IMR-90 (cell line): ENCODE data around the gene GBX2. TPM values are rescaled to one million over a fixed set of nuclear protein-coding genes. Genes with fewer than 3 reads are reported as not detected.

Source experiments
- ATAC-seq: fragments of 200-7000 bp; cut with Tn5 transposase; 2 replicates; pipeline ENCODE4 v1.9.1; 2020; ENCODE audit warnings: low read depth, mild to moderate bottlenecking, moderate library complexity
- BruUV-seq: library from RNA; stranded (reverse); fragments of 400-500 nt; replicated peaks from 2 replicates; lab custom pipeline; 2021; lab: Mats Ljungman, UMichigan
- CTCF ChIA-PET: fragments of 300-600 bp; formaldehyde crosslinking; extraction: SDS; loops from one replicate; lab custom pipeline; 2021; ENCODE audit warnings: antibody characterized with exemption; lab: Yijun Ruan, JAX
- POLR2A ChIA-PET: fragments of 300-600 bp; sonication (Branson Sonifier 250); formaldehyde crosslinking; loops from one replicate; lab custom pipeline; 2022; ENCODE audit warnings: antibody characterized with exemption; ENCODE audit not compliant: unreplicated experiment; lab: Charles Lee
- DNase-seq: peaks from one replicate; pipeline ENCODE4 v3.0.0; 2013
- H2AFZ ChIP-seq: replicated peaks from 2 replicates; pipeline ENCODE3; 2013; ENCODE audit warnings: low read length, mild to moderate bottlenecking; ENCODE audit not compliant: poor library complexity
- H2AK5ac ChIP-seq: 2 replicates; pipeline ENCODE4 v1.6.1; 2013; ENCODE audit warnings: low read depth, low read length, inconsistent platforms
- H2AK9ac ChIP-seq: replicated peaks from 2 replicates; pipeline ENCODE3; 2013; ENCODE audit warnings: mild to moderate bottlenecking, low read depth, low read length, moderate library complexity; ENCODE audit not compliant: poor library complexity
- H2BK120ac ChIP-seq: 2 replicates; pipeline ENCODE4 v1.6.1; 2013; ENCODE audit warnings: low read depth, low read length, inconsistent platforms
- H2BK15ac ChIP-seq: 3 replicates; pipeline ENCODE4 v1.6.1; 2013; ENCODE audit warnings: low read depth, low read length, inconsistent platforms
- H2BK20ac ChIP-seq: 2 replicates; pipeline ENCODE4 v1.6.1; 2013; ENCODE audit warnings: low read depth, mild to moderate bottlenecking, inconsistent platforms, low read length, moderate library complexity
- H2BK5ac ChIP-seq: 2 replicates; pipeline ENCODE4 v1.6.1; 2013; ENCODE audit warnings: mild to moderate bottlenecking, low read depth, low read length, inconsistent platforms; ENCODE audit not compliant: poor library complexity, severe bottlenecking
- H3K14ac ChIP-seq: replicated peaks from 2 replicates; pipeline ENCODE4 v1.6.1; 2013; ENCODE audit warnings: low read depth, low read length, inconsistent platforms
- H3K18ac ChIP-seq: 2 replicates; pipeline ENCODE4 v1.6.1; 2013; ENCODE audit warnings: low read depth, low read length, control low read depth
- H3K23ac ChIP-seq: 2 replicates; pipeline ENCODE4 v1.6.1; 2013; ENCODE audit warnings: low read depth, low read length, inconsistent platforms
- H3K27ac ChIP-seq: 2 replicates; pipeline ENCODE4 v1.5.1; 2013; ENCODE audit warnings: mild to moderate bottlenecking, control low read depth, low read length; ENCODE audit not compliant: insufficient read depth
- H3K27me3 ChIP-seq: 2 replicates; pipeline ENCODE4 v1.6.1; 2013; ENCODE audit warnings: low read length; ENCODE audit not compliant: control insufficient read depth, insufficient read depth
- H3K36me3 ChIP-seq: 2 replicates; pipeline ENCODE4 v1.6.1; 2013; ENCODE audit warnings: low read length, mixed read lengths; ENCODE audit not compliant: control insufficient read depth, insufficient read depth
- H3K4ac ChIP-seq: 2 replicates; pipeline ENCODE4 v1.6.1; 2013; ENCODE audit warnings: low read depth, low read length, inconsistent platforms
- H3K4me1 ChIP-seq: 2 replicates; pipeline ENCODE4 v1.6.1; 2013; ENCODE audit warnings: low read length, mixed read lengths; ENCODE audit not compliant: control insufficient read depth, insufficient read depth
- H3K4me2 ChIP-seq: 2 replicates; pipeline ENCODE4 v1.6.1; 2013; ENCODE audit warnings: low read depth, mild to moderate bottlenecking, control low read depth, low read length, moderate library complexity
- H3K4me3 ChIP-seq: 2 replicates; pipeline ENCODE4 v1.5.1; 2013; ENCODE audit warnings: low read depth, mild to moderate bottlenecking, control low read depth, low read length, moderate library complexity; ENCODE audit not compliant: insufficient read depth
- H3K56ac ChIP-seq: 2 replicates; pipeline ENCODE4 v1.6.1; 2013; ENCODE audit warnings: low read length, inconsistent platforms; ENCODE audit not compliant: insufficient read depth; ENCODE audit errors: extremely low read depth
- H3K79me1 ChIP-seq, 2 experiments: 2 replicates each; pipeline ENCODE4 v1.6.1; 2013; ENCODE audit warnings: low read length in 2 of 2, inconsistent platforms in 1 of 2, low read depth in 1 of 2
- H3K9ac ChIP-seq: 2 replicates; pipeline ENCODE4 v1.6.1; 2013; ENCODE audit warnings: low read depth, low read length, control low read depth
- H3K9me1 ChIP-seq: 2 replicates; pipeline ENCODE4 v1.6.1; 2013; ENCODE audit warnings: low read length, inconsistent platforms; ENCODE audit not compliant: insufficient read depth
- H3K9me3 ChIP-seq: 2 replicates; pipeline ENCODE4 v1.6.1; 2013; ENCODE audit warnings: low read length; ENCODE audit not compliant: control insufficient read depth, insufficient read depth
- H4K20me1 ChIP-seq: 2 replicates; pipeline ENCODE4 v1.6.1; 2013; ENCODE audit warnings: low read length, inconsistent platforms; ENCODE audit not compliant: insufficient read depth
- H4K5ac ChIP-seq: 2 replicates; pipeline ENCODE4 v1.6.1; 2013; ENCODE audit warnings: mild to moderate bottlenecking, low read depth, low read length, control low read depth
- H4K8ac ChIP-seq, 2 experiments: 2 replicates each; pipeline ENCODE4 v1.6.1; 2013; ENCODE audit warnings: low read depth in 2 of 2, low read length in 2 of 2, control low read depth in 1 of 2, inconsistent platforms in 1 of 2
- H4K91ac ChIP-seq: 2 replicates; pipeline ENCODE4 v1.6.1; 2013; ENCODE audit warnings: low read depth, low read length, inconsistent platforms; ENCODE audit not compliant: insufficient read depth
- CTCF ChIP-seq: conservative IDR thresholded peaks from 2 replicates; pipeline ENCODE4 v1.5.1; 2012; ENCODE audit warnings: mild to moderate bottlenecking, low read depth, low read length, improper control_type of control experiment
- FOS ChIP-seq: fragments of 150-350 bp; IDR thresholded peaks from 2 replicates; pipeline ENCODE4 v1.6.1; 2016; ENCODE audit warnings: low read depth, low read length
- MAFK ChIP-seq: IDR thresholded peaks from 2 replicates; pipeline ENCODE4 v1.6.1; 2012; ENCODE audit warnings: low read depth, low read length, improper control_type of control experiment
- WGBS, 2 experiments: methylation state at CpG; one replicate each; pipeline versions ENCODE4 v1.1.5 to v1.1.7; 2013; ENCODE audit warnings: missing lambda C conversion rate in 2 of 2; ENCODE audit not compliant: insufficient read length in 1 of 2; ENCODE audit errors: extremely low coverage in 2 of 2; 5-methylcytosine and 5-hydroxymethylcytosine counted together
- dilution Hi-C: fragments of 300-500 bp; cut with HindIII; formaldehyde crosslinking; loops from one replicate; pipeline ENCODE4 v1.14.3; 2018; ENCODE audit warnings: low sequenced_read_pairs; ENCODE audit not compliant: unreplicated experiment
- in situ Hi-C: fragments of 300-500 bp; cut with MboI; formaldehyde crosslinking; loops from 3 replicates; pipeline ENCODE4 v1.14.3; 2019; ENCODE audit warnings: low sequenced_read_pairs, inconsistent platforms, mixed read lengths
- intact Hi-C: fragments of 100-400 bp; cut with micrococcal nuclease; formaldehyde crosslinking; loops from 2 replicates; pipeline ENCODE4 v1.10.0; 2022
- polyA plus RNA-seq, 3 experiments: library from polyadenylated mRNA; depleted of rRNA; stranded (reverse); fragments of >200 nt; gene quantifications; 2 replicates each; pipeline ENCODE4 v1.2.3, GENCODE V29; 2012; ENCODE audit warnings: low replicate concordance in 1 of 3
- total RNA-seq: library from RNA; depleted of rRNA; stranded (reverse); fragments of >200 nt; gene quantifications from 2 replicates; pipeline ENCODE4 v1.2.3, GENCODE V29; 2012

Gene GBX2
- total and polyA plus RNA-seq, 2 of the 4 experiments (the other 2 are of a cell fraction), result 0.10 TPM; not detected in 1

GRCh38 chr2:236162882-236163470, 5.2 kb downstream of the GBX2 start (continued):
- no peak for TF ChIP-seq FOS

GRCh38 chr2:236162031-236162845, 5.9 kb downstream of the GBX2 start:
- no peak overlapping the region for H3K4ac ChIP-seq
- peaks cover 98% of the 10 kb centered on the region for H3K27me3 ChIP-seq
- no peak overlapping the region for H2BK15ac ChIP-seq
- no peak overlapping the region for H4K5ac ChIP-seq
- H3K4me1 ChIP-seq, result peaks cover 2% of the 10 kb centered on the region; the same call in 1 of the 2 replicates
- H4K20me1 ChIP-seq, result no peaks in the 10 kb centered on the region; the same call in 1 of the 2 replicates
- no peak overlapping the region for H2AFZ ChIP-seq
- no peak overlapping the region for H2AK9ac ChIP-seq
- H4K8ac ChIP-seq, result no peak overlapping the region
- no peak overlapping the region for H3K23ac ChIP-seq
- intact Hi-C loops, result no loop called here
- H3K18ac ChIP-seq, result no peak overlapping the region
- H2AK5ac ChIP-seq, result no peak overlapping the region
- H2BK5ac ChIP-seq, result no peak overlapping the region
- DNase-seq, result no peak
- H3K36me3 ChIP-seq, result no peaks in the 10 kb centered on the region
- no peak overlapping the region for H2BK20ac ChIP-seq
- BruUV-seq, result no TSS peak
- no peak for TF ChIP-seq CTCF
- 0 out of 2 replicates have a peak, but pooled peaks have one; percentile 7 for TF ChIP-seq MAFK
- H3K14ac ChIP-seq, result no peak overlapping the region
- H3K9me1 ChIP-seq, result no peaks in the 10 kb centered on the region; the same call in 1 of the 2 replicates
- H3K4me3 ChIP-seq, result no peak overlapping the region
- H3K9me3 ChIP-seq, result peaks cover 8% of the 10 kb centered on the region; the same call in 1 of the 2 replicates
- no peak overlapping the region for H4K91ac ChIP-seq
- in situ Hi-C loops, result loop anchor here (25.0 kb wide), 1 partner anchor 550 kb away; no protein-coding TSS in a partner anchor
- H3K79me1 ChIP-seq, result no peaks in the 10 kb centered on the region
- POLR2A ChIA-PET, result interaction anchor here (0.6 kb wide), 1 partner anchor 63 kb away, joined by 6 read pairs; no protein-coding TSS in a partner anchor
- no peak overlapping the region for H3K56ac ChIP-seq
- no peak overlapping the region for H2BK120ac ChIP-seq
- H3K9ac ChIP-seq, result no peak overlapping the region
- no peak for ATAC-seq
- CTCF ChIA-PET, result interaction anchor here (1.5 kb wide), 1 partner anchor 368 kb away, joined by 3 read pairs; no protein-coding TSS in a partner anchor
- dilution Hi-C loops, result no loop called here
- no peak overlapping the region for H3K4me2 ChIP-seq
- WGBS, 2 experiments, result 37% methylated on average over 3 of the region's 16 CpGs; no CpG with 5 or more reads in 1 of the 2 experiments
- H3K27ac ChIP-seq, result no peak overlapping the region
